ENCODE measurements around the gene ABCB11.

DNA sequence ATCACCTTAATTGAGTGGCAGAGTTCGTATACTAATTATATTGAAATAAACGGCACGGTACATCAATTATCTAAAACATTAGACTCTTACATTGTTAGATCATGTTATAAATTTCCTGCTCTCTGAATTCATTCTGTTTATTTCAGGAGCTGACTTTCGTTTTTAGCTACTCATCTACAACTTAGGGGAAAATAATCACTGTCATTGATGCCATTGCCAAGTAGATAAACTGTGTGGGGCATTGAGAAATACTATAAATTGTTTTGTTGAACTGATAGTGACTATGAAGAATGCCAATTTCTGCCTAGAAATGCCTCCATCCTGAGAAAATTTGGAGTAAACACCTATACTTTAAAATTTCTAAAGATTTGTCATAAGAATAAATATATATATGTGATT lies 17.5 kb downstream of the ABCB11 start:
- TF ChIP-seq POLR2AphosphoS5 (IDR thresholded peaks at IDR 0.05; ENCODE audit: low read depth, low read length): no peak
- TF ChIP-seq CTCF (IDR thresholded peaks at IDR 0.05): no peak
- no peak for TF ChIP-seq REST (IDR thresholded peaks at IDR 0.05; ENCODE audit: insufficient read depth in 1 of 2, low read depth in 2 of 2, low read length in 1 of 2)
- no peak for TF ChIP-seq TCF7L2 (IDR thresholded peaks at IDR 0.05; ENCODE audit: low read depth, low read length)
